IPS-18a (cell line): ENCODE measurements around the gene CASK.

Experiments used
- H3K27ac ChIP-seq: one replicate; pipeline ENCODE4 v1.5.1; 2013; ENCODE audit warnings: low read length
- H3K27me3 ChIP-seq: one replicate; pipeline ENCODE4 v1.6.1; 2013; ENCODE audit warnings: mild to moderate bottlenecking, low read length; ENCODE audit not compliant: control insufficient read depth, insufficient read depth
- H3K36me3 ChIP-seq: one replicate; pipeline ENCODE4 v1.6.1; 2013; ENCODE audit warnings: low read depth, low read length; ENCODE audit not compliant: control insufficient read depth
- H3K4me1 ChIP-seq: one replicate; pipeline ENCODE4 v1.6.1; 2013; ENCODE audit warnings: low read depth, low read length; ENCODE audit not compliant: control insufficient read depth
- H3K4me3 ChIP-seq: one replicate; pipeline ENCODE4 v1.5.1; 2013; ENCODE audit warnings: low read length
- H3K9ac ChIP-seq: one replicate; pipeline ENCODE4 v1.6.1; 2013; ENCODE audit warnings: mild to moderate bottlenecking, low read length, moderate library complexity
- H3K9me3 ChIP-seq: one replicate; pipeline ENCODE4 v1.6.1; 2013; ENCODE audit warnings: low read depth, low read length; ENCODE audit not compliant: control insufficient read depth

CASK gene

GRCh38 chrX:41707218-41707617 is 216.1 kb downstream of the CASK start:
- Histone ChIP-seq H3K27ac (no peak overlapping the region), H3K9me3 (peaks cover 3% of the 10 kb centered on the region)

GRCh38 chrX:41705680-41706374 is 217.5 kb downstream of the CASK start:
- no peaks in the 10 kb centered on the region for H3K27me3 ChIP-seq
- H3K9ac ChIP-seq, result no peak overlapping the region
- peaks cover 5% of the 10 kb centered on the region for H3K4me1 ChIP-seq
- no peak overlapping the region for H3K4me3 ChIP-seq
- peaks cover 3% of the 10 kb centered on the region for H3K9me3 ChIP-seq
- H3K27ac ChIP-seq, result no peak overlapping the region
- H3K36me3 ChIP-seq, result no peaks in the 10 kb centered on the region

More at GRCh38 chrX:41707218-41707617, 216.1 kb downstream of the CASK start:
- Histone ChIP-seq H3K4me3 (no peak overlapping the region), H3K9ac (no peak overlapping the region), H3K27me3 (no peaks in the 10 kb centered on the region), H3K4me1 (peaks cover 8% of the 10 kb centered on the region), H3K36me3 (no peaks in the 10 kb centered on the region)

- Histone ChIP-seq H3K4me1 (no peaks in the 10 kb centered on the region), H3K36me3 (no peaks in the 10 kb centered on the region), H3K4me3 (no peak overlapping the region), H3K9me3 (peaks cover 3% of the 10 kb centered on the region), H3K27me3 (no peaks in the 10 kb centered on the region), H3K9ac (no peak overlapping the region), H3K27ac (no peak overlapping the region)
Observed at GRCh38 chrX:41705042-41705441, 218.3 kb downstream of the CASK start.

GRCh38 chrX:41703574-41704029 is 219.8 kb downstream of the CASK start:
- no peak overlapping the region for H3K9ac ChIP-seq
- H3K27ac ChIP-seq, result no peak overlapping the region
- H3K9me3 ChIP-seq, result no peaks in the 10 kb centered on the region
- H3K4me1 ChIP-seq, result no peaks in the 10 kb centered on the region
- H3K4me3 ChIP-seq, result no peak overlapping the region
- no peaks in the 10 kb centered on the region for H3K36me3 ChIP-seq
- no peaks in the 10 kb centered on the region for H3K27me3 ChIP-seq

GRCh38 chrX:41695426-41695825 is 227.9 kb downstream of the CASK start:
- H3K27ac ChIP-seq, result no peak overlapping the region
- H3K4me3 ChIP-seq, result no peak overlapping the region
- no peaks in the 10 kb centered on the region for H3K36me3 ChIP-seq
- peaks cover 2% of the 10 kb centered on the region for H3K9me3 ChIP-seq
- no peak overlapping the region for H3K9ac ChIP-seq
- H3K4me1 ChIP-seq, result no peaks in the 10 kb centered on the region
- H3K27me3 ChIP-seq, result no peaks in the 10 kb centered on the region

GRCh38 chrX:41693024-41693423 is 230.3 kb downstream of the CASK start:
- no peaks in the 10 kb centered on the region for H3K36me3 ChIP-seq
- no peaks in the 10 kb centered on the region for H3K27me3 ChIP-seq
- peaks cover 3% of the 10 kb centered on the region for H3K9me3 ChIP-seq
- no peaks in the 10 kb centered on the region for H3K4me1 ChIP-seq
- H3K27ac ChIP-seq, result no peak overlapping the region
- no peak overlapping the region for H3K4me3 ChIP-seq
- no peak overlapping the region for H3K9ac ChIP-seq

- H3K4me3 ChIP-seq, result no peak overlapping the region
- H3K36me3 ChIP-seq, result no peaks in the 10 kb centered on the region
- H3K27ac ChIP-seq, result no peak overlapping the region
- H3K4me1 ChIP-seq, result no peaks in the 10 kb centered on the region
- H3K9ac ChIP-seq, result no peak overlapping the region
- peaks cover 3% of the 10 kb centered on the region for H3K9me3 ChIP-seq
- no peaks in the 10 kb centered on the region for H3K27me3 ChIP-seq
Observed at GRCh38 chrX:41692162-41692749, 231.1 kb downstream of the CASK start.

GRCh38 chrX:41689711-41690110 is 233.6 kb downstream of the CASK start:
- H3K9ac ChIP-seq, result no peak overlapping the region
- H3K27me3 ChIP-seq, result no peaks in the 10 kb centered on the region
- no peaks in the 10 kb centered on the region for H3K36me3 ChIP-seq
- H3K4me1 ChIP-seq, result no peaks in the 10 kb centered on the region
- no peak overlapping the region for H3K4me3 ChIP-seq
- no peak overlapping the region for H3K27ac ChIP-seq
- peaks cover 11% of the 10 kb centered on the region for H3K9me3 ChIP-seq

- no peak within 1 kb of the TSS for H3K9ac ChIP-seq
- no peaks in the 10 kb centered on the region for H3K4me1 ChIP-seq
- H3K4me3 ChIP-seq, result no peak within 1 kb of the TSS
- no peaks in the 10 kb centered on the region for H3K27me3 ChIP-seq
- H3K36me3 ChIP-seq, result no peaks in the 10 kb centered on the region
- no peak within 1 kb of the TSS for H3K27ac ChIP-seq
- peaks cover 11% of the 10 kb centered on the region for H3K9me3 ChIP-seq
Observed at GRCh38 chrX:41688835-41689234, 234.5 kb downstream of the CASK start, which contains the start of gene GPR34. GPR34 (plus strand) TSS chrX:41688973; CDS start chrX:41695634, 6,661 bp downstream.

- Histone ChIP-seq H3K27ac (no peak overlapping the region), H3K4me3 (no peak overlapping the region), H3K4me1 (no peaks in the 10 kb centered on the region), H3K9me3 (peaks cover 11% of the 10 kb centered on the region), H3K27me3 (no peaks in the 10 kb centered on the region), H3K36me3 (no peaks in the 10 kb centered on the region), H3K9ac (no peak overlapping the region)
Observed at GRCh38 chrX:41688156-41688555, 235.2 kb downstream of the CASK start.

- peaks cover 11% of the 10 kb centered on the region for H3K9me3 ChIP-seq
- no peaks in the 10 kb centered on the region for H3K4me1 ChIP-seq
- no peak overlapping the region for H3K4me3 ChIP-seq
- H3K27me3 ChIP-seq, result no peaks in the 10 kb centered on the region
- H3K27ac ChIP-seq, result no peak overlapping the region
- no peaks in the 10 kb centered on the region for H3K36me3 ChIP-seq
- no peak overlapping the region for H3K9ac ChIP-seq
Observed at GRCh38 chrX:41686788-41687187, 236.6 kb downstream of the CASK start.

GRCh38 chrX:41684940-41685339 is 238.4 kb downstream of the CASK start:
- Histone ChIP-seq H3K36me3 (no peaks in the 10 kb centered on the region), H3K9ac (no peak overlapping the region), H3K4me3 (no peak overlapping the region), H3K27me3 (no peaks in the 10 kb centered on the region), H3K9me3 (peaks cover 11% of the 10 kb centered on the region), H3K4me1 (no peaks in the 10 kb centered on the region), H3K27ac (no peak overlapping the region)
